HCT116 (cell line): ENCODE results near the gene MINAR1. TPM values are rescaled to one million over a fixed set of nuclear protein-coding genes. Genes with fewer than 3 reads are reported as not detected.

Source experiments
- ATAC-seq: fragments of 200-7000 bp; cut with Tn5 transposase; 2 replicates; pipeline ENCODE4 v1.9.1; 2020; ENCODE audit warnings: mild to moderate bottlenecking, moderate library complexity
- BruUV-seq: library from RNA; stranded (reverse); fragments of 400-500 nt; replicated peaks from 2 replicates; lab custom pipeline; 2021; lab: Mats Ljungman, UMichigan
- CTCF ChIA-PET: fragments of 300-600 bp; sonication (Branson Sonifier 250); formaldehyde crosslinking; loops from one replicate; lab custom pipeline; 2021; ENCODE audit warnings: antibody characterized with exemption; lab: Charles Lee
- POLR2A ChIA-PET: fragments of 300-600, 350-600 bp; sonication (Branson Sonifier 250); formaldehyde crosslinking; loops from one replicate; lab custom pipeline; 2021; ENCODE audit warnings: antibody characterized with exemption; lab: Charles Lee
- RAD21 ChIA-PET, 2 experiments: fragments of 300-600 bp; sonication (Branson Sonifier 250); formaldehyde crosslinking; loops; one replicate each; lab custom pipeline; 2023; ENCODE audit warnings: low total read pairs in 2 of 2; ENCODE audit not compliant: uncharacterized antibody in 2 of 2, unreplicated experiment in 2 of 2, low non-redundant PET in 1 of 2; lab: Charles Lee
- DNase-seq: peaks from one replicate; pipeline ENCODE4 v3.0.0-alpha.2; 2010; ENCODE audit warnings: low read depth, low spot score
- H2AFZ ChIP-seq: fragments of 200-600 bp; shearing (Covaris generic), sonication (generic); 2 replicates; pipeline ENCODE4 v1.6.1; 2017; ENCODE audit warnings: low read depth, mixed run types, mixed read lengths, antibody characterized with exemption, low read length; ENCODE audit not compliant: poor library complexity, severe bottlenecking
- H3K27ac ChIP-seq: 2 replicates; pipeline ENCODE4 v1.5.1; 2012; ENCODE audit warnings: low read depth, low read length
- H3K27me3 ChIP-seq: fragments of 200-600 bp; sonication (generic); 2 replicates; pipeline ENCODE4 v1.6.1; 2016; ENCODE audit warnings: mixed run types, low read length, mixed read lengths; ENCODE audit not compliant: insufficient read depth
- H3K36me3 ChIP-seq, 2 experiments: fragments of 200-500 bp in 1 of 2; fragments of 200-600 bp in 1 of 2; sonication (Bioruptor generic) in 1 of 2; sonication (generic) in 1 of 2; 2 replicates each; pipeline versions ENCODE4 v1.5.1 to v1.6.1; 2014 to 2016; ENCODE audit warnings: low read length in 2 of 2, inconsistent platforms in 1 of 2, mixed read lengths in 1 of 2, mixed run types in 1 of 2; ENCODE audit not compliant: insufficient read depth in 2 of 2, control insufficient read depth in 1 of 2
- H3K4me1 ChIP-seq, 2 experiments: fragments of 200-600 bp in 1 of 2; sonication (generic) in 1 of 2; 2 replicates each; pipeline versions ENCODE4 v1.5.1 to v1.6.1; 2012 to 2017; ENCODE audit warnings: low read length in 2 of 2, inconsistent platforms in 1 of 2, mild to moderate bottlenecking in 1 of 2, mixed read lengths in 1 of 2, mixed run types in 1 of 2, moderate library complexity in 1 of 2; ENCODE audit not compliant: insufficient read depth in 2 of 2, control insufficient read depth in 1 of 2
- H3K4me2 ChIP-seq: fragments of 200-600 bp; sonication (generic); 2 replicates; pipeline ENCODE4 v1.6.1; 2017; ENCODE audit warnings: mixed run types, low read length, mixed read lengths
- H3K4me3 ChIP-seq, 2 experiments: fragments of 200-600 bp in 1 of 2; sonication (generic) in 1 of 2; replicated peaks in 1 of 2; 2 replicates each; pipeline ENCODE4 v1.5.1; 2011 to 2016; ENCODE audit warnings: low read length in 2 of 2, control low read depth in 1 of 2, low read depth in 1 of 2, mild to moderate bottlenecking in 1 of 2, mixed read lengths in 1 of 2, mixed run types in 1 of 2
- H3K79me2 ChIP-seq: fragments of 200-600 bp; sonication (generic); 2 replicates; pipeline ENCODE4 v1.6.1; 2017; ENCODE audit warnings: mild to moderate bottlenecking, mixed run types, low read length, moderate library complexity, mixed read lengths; ENCODE audit not compliant: insufficient read depth
- H3K9ac ChIP-seq: fragments of 200-600 bp; sonication (generic); 2 replicates; pipeline ENCODE4 v1.6.1; 2016; ENCODE audit warnings: low read length, mixed read lengths
- H3K9me2 ChIP-seq: fragments of 200-600 bp; sonication (generic), shearing (Covaris generic); 2 replicates; pipeline ENCODE4 v1.6.1; 2017; ENCODE audit warnings: mixed run types, mild to moderate bottlenecking, moderate library complexity; ENCODE audit not compliant: insufficient read depth
- H3K9me3 ChIP-seq, 2 experiments: fragments of 200-500 bp in 1 of 2; fragments of 200-600 bp in 1 of 2; sonication (Bioruptor generic) in 1 of 2; sonication (generic) in 1 of 2; 2 replicates each; pipeline ENCODE4 v1.6.1; 2014 to 2017; ENCODE audit warnings: low read length in 2 of 2, mixed read lengths in 2 of 2, inconsistent platforms in 1 of 2, low read depth in 1 of 2, mild to moderate bottlenecking in 1 of 2, mixed run types in 1 of 2, moderate library complexity in 1 of 2; ENCODE audit not compliant: control insufficient read depth in 1 of 2, insufficient read depth in 1 of 2
- H4K20me1 ChIP-seq: fragments of 200-600 bp; sonication (generic), shearing (Covaris generic); 2 replicates; pipeline ENCODE4 v1.6.1; 2017; ENCODE audit warnings: mixed run types, mild to moderate bottlenecking, moderate library complexity; ENCODE audit not compliant: insufficient read depth
- CBX3 ChIP-seq: IDR thresholded peaks from 2 replicates; pipeline ENCODE4 v1.6.1; 2012; ENCODE audit warnings: low read depth
- CEBPB ChIP-seq: IDR thresholded peaks from 2 replicates; pipeline ENCODE4 v1.6.1; 2012; ENCODE audit warnings: low read depth
- EGR1 ChIP-seq: IDR thresholded peaks from 2 replicates; pipeline ENCODE4 v1.6.1; 2012; ENCODE audit warnings: low read depth
- ELF1 ChIP-seq: IDR thresholded peaks from 2 replicates; pipeline ENCODE4 v1.6.1; 2012; ENCODE audit warnings: low read depth, borderline replicate concordance
- EZH2 ChIP-seq: fragments of 200-600 bp; sonication (generic); IDR thresholded peaks from 2 replicates; pipeline ENCODE4 v1.6.1; 2017; ENCODE audit warnings: antibody characterized with exemption, mixed run types
- EZH2phosphoT487 ChIP-seq: fragments of 200-600 bp; IDR thresholded peaks from 2 replicates; pipeline ENCODE4 v1.6.1; 2018; ENCODE audit warnings: antibody characterized with exemption, borderline replicate concordance
- FOSL1 ChIP-seq: IDR thresholded peaks from 2 replicates; pipeline ENCODE4 v1.6.1; 2012; ENCODE audit warnings: low read depth
- JUND ChIP-seq: IDR thresholded peaks from 2 replicates; pipeline ENCODE4 v1.6.1; 2012
- POLR2A ChIP-seq: IDR thresholded peaks from 2 replicates; pipeline ENCODE4 v1.7.0; 2011; ENCODE audit warnings: borderline replicate concordance; ENCODE audit not compliant: insufficient read depth, insufficient read length; ENCODE audit errors: extremely low read depth
- RAD21 ChIP-seq: IDR thresholded peaks from 2 replicates; pipeline ENCODE4 v1.6.1; 2012; ENCODE audit warnings: low read depth, mild to moderate bottlenecking
- SIN3A ChIP-seq: IDR thresholded peaks from 2 replicates; pipeline ENCODE4 v1.6.1; 2012; ENCODE audit warnings: low read depth
- SP1 ChIP-seq: IDR thresholded peaks from 2 replicates; pipeline ENCODE4 v1.6.1; 2012; ENCODE audit warnings: low read depth
- SRF ChIP-seq: IDR thresholded peaks from 2 replicates; pipeline ENCODE4 v1.6.1; 2012; ENCODE audit warnings: low read depth
- TCF7L2 ChIP-seq: IDR thresholded peaks from 2 replicates; pipeline ENCODE4 v1.7.0; 2011; ENCODE audit warnings: borderline replicate concordance, inconsistent platforms; ENCODE audit not compliant: insufficient read depth, insufficient read length; ENCODE audit errors: extremely low read depth
- YY1 ChIP-seq: IDR thresholded peaks from 2 replicates; pipeline ENCODE4 v1.6.1; 2011; ENCODE audit warnings: low read length, low read depth, moderate library complexity, mild to moderate bottlenecking; ENCODE audit not compliant: insufficient replicate concordance; ENCODE audit errors: extremely low read depth
- ZFX ChIP-seq: fragments of 450-650 bp; IDR thresholded peaks from 2 replicates; pipeline ENCODE4 v1.6.1; 2017
- intact Hi-C: fragments of 100-400 bp; cut with micrococcal nuclease; formaldehyde crosslinking; loops from 2 replicates; pipeline ENCODE4 v1.10.0; 2022
- total RNA-seq: library from RNA; stranded (reverse); gene quantifications from one replicate; pipeline ENCODE4 v1.2.1, GENCODE V29; 2021; ENCODE audit not compliant: unreplicated experiment
- TF ChIP-seq, protein P1 (sequence below), 3 experiments: fragments of 200-600 bp in 1 of 3; sonication (generic) in 1 of 3; IDR thresholded peaks in 2 of 3; conservative IDR thresholded peaks in 1 of 3; 2 replicates each; pipeline ENCODE4 v1.5.1; 2012 to 2017; ENCODE audit warnings: low read depth in 2 of 3, low read length in 2 of 3, antibody characterized with exemption in 1 of 3, borderline replicate concordance in 1 of 3, control low read depth in 1 of 3, mild to moderate bottlenecking in 1 of 3, mixed read lengths in 1 of 3, mixed run types in 1 of 3, moderate library complexity in 1 of 3; ENCODE audit not compliant: insufficient read depth in 1 of 3
- TF ChIP-seq, protein P2 (sequence below): IDR thresholded peaks from 2 replicates; pipeline ENCODE4 v1.6.1; 2012
- TF ChIP-seq, protein P3 (sequence below): IDR thresholded peaks from 2 replicates; pipeline ENCODE4 v1.6.1; 2012; ENCODE audit warnings: low read depth
- TF ChIP-seq, protein P4 (sequence below): IDR thresholded peaks from 2 replicates; pipeline ENCODE4 v1.6.1; 2012

Gene MINAR1
- total RNA-seq, 1 experiment from 2014 or later = 1.9 TPM

DNA sequence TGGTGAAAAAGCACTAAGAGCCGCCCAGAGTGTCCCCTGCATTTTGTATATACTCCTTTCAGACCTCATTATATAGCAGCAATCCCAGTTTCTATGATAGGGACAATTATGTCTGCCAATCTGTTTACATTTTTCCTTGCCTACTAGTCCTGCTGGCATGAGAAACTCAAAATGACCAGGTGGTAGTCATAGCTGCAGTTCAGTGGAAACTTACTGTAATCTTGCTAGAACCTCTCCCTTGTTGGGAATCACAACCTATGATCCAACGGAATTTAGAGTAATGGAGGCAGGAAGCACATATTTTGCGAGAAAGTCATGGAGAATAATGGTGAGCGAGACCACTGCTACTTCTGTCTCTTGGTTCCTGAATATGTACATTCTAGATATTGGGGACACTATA lies 28.6 kb upstream of the MINAR1 start:
- no peak overlapping the region for H3K4me2 ChIP-seq
- no peak overlapping the region for H3K27ac ChIP-seq
- no peaks in the 10 kb centered on the region for H3K79me2 ChIP-seq
- ATAC-seq = no peak
- intact Hi-C loops = no loop called here
- H3K9me2 ChIP-seq = no peaks in the 10 kb centered on the region
- TF ChIP-seq SP1 = no peak
- no peak for TF ChIP-seq SIN3A
- TF ChIP-seq EZH2 = no peak
- TF ChIP-seq, protein P1, sequence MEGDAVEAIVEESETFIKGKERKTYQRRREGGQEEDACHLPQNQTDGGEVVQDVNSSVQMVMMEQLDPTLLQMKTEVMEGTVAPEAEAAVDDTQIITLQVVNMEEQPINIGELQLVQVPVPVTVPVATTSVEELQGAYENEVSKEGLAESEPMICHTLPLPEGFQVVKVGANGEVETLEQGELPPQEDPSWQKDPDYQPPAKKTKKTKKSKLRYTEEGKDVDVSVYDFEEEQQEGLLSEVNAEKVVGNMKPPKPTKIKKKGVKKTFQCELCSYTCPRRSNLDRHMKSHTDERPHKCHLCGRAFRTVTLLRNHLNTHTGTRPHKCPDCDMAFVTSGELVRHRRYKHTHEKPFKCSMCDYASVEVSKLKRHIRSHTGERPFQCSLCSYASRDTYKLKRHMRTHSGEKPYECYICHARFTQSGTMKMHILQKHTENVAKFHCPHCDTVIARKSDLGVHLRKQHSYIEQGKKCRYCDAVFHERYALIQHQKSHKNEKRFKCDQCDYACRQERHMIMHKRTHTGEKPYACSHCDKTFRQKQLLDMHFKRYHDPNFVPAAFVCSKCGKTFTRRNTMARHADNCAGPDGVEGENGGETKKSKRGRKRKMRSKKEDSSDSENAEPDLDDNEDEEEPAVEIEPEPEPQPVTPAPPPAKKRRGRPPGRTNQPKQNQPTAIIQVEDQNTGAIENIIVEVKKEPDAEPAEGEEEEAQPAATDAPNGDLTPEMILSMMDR (IDR thresholded peaks at IDR 0.05 in 2 of 3, conservative IDR thresholded peaks at IDR 0.05 in 1 of 3; ENCODE audit: borderline replicate concordance in 1 of 3, insufficient read depth in 1 of 3, low read depth in 2 of 3, low read length in 2 of 3) = no peak
- TF ChIP-seq CBX3 = no peak
- TF ChIP-seq FOSL1 = no peak
- TF ChIP-seq JUND = no peak
- TF ChIP-seq, protein P2, sequence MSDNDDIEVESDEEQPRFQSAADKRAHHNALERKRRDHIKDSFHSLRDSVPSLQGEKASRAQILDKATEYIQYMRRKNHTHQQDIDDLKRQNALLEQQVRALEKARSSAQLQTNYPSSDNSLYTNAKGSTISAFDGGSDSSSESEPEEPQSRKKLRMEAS = no peak
- no peak for TF ChIP-seq ZFX
- TF ChIP-seq, protein P3, sequence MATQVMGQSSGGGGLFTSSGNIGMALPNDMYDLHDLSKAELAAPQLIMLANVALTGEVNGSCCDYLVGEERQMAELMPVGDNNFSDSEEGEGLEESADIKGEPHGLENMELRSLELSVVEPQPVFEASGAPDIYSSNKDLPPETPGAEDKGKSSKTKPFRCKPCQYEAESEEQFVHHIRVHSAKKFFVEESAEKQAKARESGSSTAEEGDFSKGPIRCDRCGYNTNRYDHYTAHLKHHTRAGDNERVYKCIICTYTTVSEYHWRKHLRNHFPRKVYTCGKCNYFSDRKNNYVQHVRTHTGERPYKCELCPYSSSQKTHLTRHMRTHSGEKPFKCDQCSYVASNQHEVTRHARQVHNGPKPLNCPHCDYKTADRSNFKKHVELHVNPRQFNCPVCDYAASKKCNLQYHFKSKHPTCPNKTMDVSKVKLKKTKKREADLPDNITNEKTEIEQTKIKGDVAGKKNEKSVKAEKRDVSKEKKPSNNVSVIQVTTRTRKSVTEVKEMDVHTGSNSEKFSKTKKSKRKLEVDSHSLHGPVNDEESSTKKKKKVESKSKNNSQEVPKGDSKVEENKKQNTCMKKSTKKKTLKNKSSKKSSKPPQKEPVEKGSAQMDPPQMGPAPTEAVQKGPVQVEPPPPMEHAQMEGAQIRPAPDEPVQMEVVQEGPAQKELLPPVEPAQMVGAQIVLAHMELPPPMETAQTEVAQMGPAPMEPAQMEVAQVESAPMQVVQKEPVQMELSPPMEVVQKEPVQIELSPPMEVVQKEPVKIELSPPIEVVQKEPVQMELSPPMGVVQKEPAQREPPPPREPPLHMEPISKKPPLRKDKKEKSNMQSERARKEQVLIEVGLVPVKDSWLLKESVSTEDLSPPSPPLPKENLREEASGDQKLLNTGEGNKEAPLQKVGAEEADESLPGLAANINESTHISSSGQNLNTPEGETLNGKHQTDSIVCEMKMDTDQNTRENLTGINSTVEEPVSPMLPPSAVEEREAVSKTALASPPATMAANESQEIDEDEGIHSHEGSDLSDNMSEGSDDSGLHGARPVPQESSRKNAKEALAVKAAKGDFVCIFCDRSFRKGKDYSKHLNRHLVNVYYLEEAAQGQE = no peak
- TF ChIP-seq CEBPB = no peak
- TF ChIP-seq, protein P4, sequence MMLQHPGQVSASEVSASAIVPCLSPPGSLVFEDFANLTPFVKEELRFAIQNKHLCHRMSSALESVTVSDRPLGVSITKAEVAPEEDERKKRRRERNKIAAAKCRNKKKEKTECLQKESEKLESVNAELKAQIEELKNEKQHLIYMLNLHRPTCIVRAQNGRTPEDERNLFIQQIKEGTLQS = no peak
- no peak for TF ChIP-seq EZH2phosphoT487
- TF ChIP-seq POLR2A = no peak
- no peak for TF ChIP-seq ELF1
- no peak for TF ChIP-seq RAD21
- no peak for TF ChIP-seq SRF
- no peak for TF ChIP-seq EGR1
- TF ChIP-seq TCF7L2 = no peak
- TF ChIP-seq YY1 = no peak
- no peak overlapping the region for H3K9ac ChIP-seq
- no peak overlapping the region for H2AFZ ChIP-seq
- no peaks in the 10 kb centered on the region for H3K4me1 ChIP-seq
- no TSS peak for BruUV-seq
- no peaks in the 10 kb centered on the region for H3K9me3 ChIP-seq
- no peaks in the 10 kb centered on the region for H3K27me3 ChIP-seq
- ChIA-PET RAD21 (no interaction called here), POLR2A (no interaction called here), CTCF (no interaction called here)
- H3K4me3 ChIP-seq = no peak overlapping the region
- H4K20me1 ChIP-seq = no peaks in the 10 kb centered on the region
- DNase-seq = no peak
- no peaks in the 10 kb centered on the region for H3K36me3 ChIP-seq
